OCI-LY3 (cell line): ENCODE results near the gene NME5.

ENCODE experiments used
- H2AFZ ChIP-seq: fragments of 200-600, 300-600 bp; shearing (Covaris generic); 2 replicates; pipeline ENCODE4 v1.6.0; 2014; ENCODE audit warnings: antibody characterized with exemption, low read depth, low read length
- H3K27ac ChIP-seq: fragments of 200-600, 300-600 bp; sonication (generic); 2 replicates; pipeline ENCODE4 v1.5.1; 2014; ENCODE audit warnings: mild to moderate bottlenecking, low read length, moderate library complexity, mixed read lengths
- H3K27me3 ChIP-seq: fragments of 200-600, 300-600 bp; sonication (generic); 2 replicates; pipeline ENCODE4 v1.6.1; 2014; ENCODE audit warnings: low read depth, low read length, mixed read lengths
- H3K36me3 ChIP-seq: fragments of 200-600, 300-600 bp; sonication (generic); replicated peaks from 2 replicates; pipeline ENCODE3; 2014; ENCODE audit warnings: low read depth, low read length, mixed read lengths
- H3K4me1 ChIP-seq: fragments of 300-600, 200-600 bp; sonication (generic); 2 replicates; pipeline ENCODE4 v1.6.1; 2014; ENCODE audit warnings: low read length, mixed read lengths
- H3K4me2 ChIP-seq: fragments of 200-600, 300-600 bp; sonication (generic); 2 replicates; pipeline ENCODE4 v1.6.1; 2014; ENCODE audit warnings: low read length, mixed read lengths
- H3K4me3 ChIP-seq: fragments of 300-600, 200-600 bp; sonication (generic); 2 replicates; pipeline ENCODE4 v1.5.1; 2014; ENCODE audit warnings: antibody characterized with exemption, mild to moderate bottlenecking, low read length, moderate library complexity
- H3K79me2 ChIP-seq: fragments of 300-600, 200-600 bp; shearing (Covaris generic); 2 replicates; pipeline ENCODE4 v1.6.1; 2014; ENCODE audit warnings: mild to moderate bottlenecking, low read length, mixed read lengths
- H3K9ac ChIP-seq: fragments of 300-600, 200-600 bp; shearing (Covaris generic); 2 replicates; pipeline ENCODE4 v1.6.0; 2014; ENCODE audit warnings: mild to moderate bottlenecking, low read length, moderate library complexity
- H3K9me3 ChIP-seq: fragments of 200-600, 300-600 bp; shearing (Covaris generic); 2 replicates; pipeline ENCODE4 v1.6.1; 2014; ENCODE audit warnings: low read length, mixed read lengths; ENCODE audit not compliant: insufficient read depth
- H4K20me1 ChIP-seq: fragments of 200-600, 300-600 bp; sonication (generic); 2 replicates; pipeline ENCODE4 v1.6.1; 2016; ENCODE audit warnings: low read length, mixed read lengths; ENCODE audit not compliant: insufficient read depth
- EZH2phosphoT487 ChIP-seq: fragments of 200-600 bp; shearing (Covaris generic); IDR thresholded peaks from 2 replicates; pipeline ENCODE4 v1.6.1; 2018; ENCODE audit warnings: antibody characterized with exemption, mixed run types, low read depth
- TF ChIP-seq, protein P1 (sequence below): fragments of 200-600, 300-600 bp; sonication (generic); IDR thresholded peaks from 2 replicates; pipeline ENCODE4 v1.5.1; 2014; ENCODE audit warnings: antibody characterized with exemption, low read length, low read depth

The NME5 gene

DNA sequence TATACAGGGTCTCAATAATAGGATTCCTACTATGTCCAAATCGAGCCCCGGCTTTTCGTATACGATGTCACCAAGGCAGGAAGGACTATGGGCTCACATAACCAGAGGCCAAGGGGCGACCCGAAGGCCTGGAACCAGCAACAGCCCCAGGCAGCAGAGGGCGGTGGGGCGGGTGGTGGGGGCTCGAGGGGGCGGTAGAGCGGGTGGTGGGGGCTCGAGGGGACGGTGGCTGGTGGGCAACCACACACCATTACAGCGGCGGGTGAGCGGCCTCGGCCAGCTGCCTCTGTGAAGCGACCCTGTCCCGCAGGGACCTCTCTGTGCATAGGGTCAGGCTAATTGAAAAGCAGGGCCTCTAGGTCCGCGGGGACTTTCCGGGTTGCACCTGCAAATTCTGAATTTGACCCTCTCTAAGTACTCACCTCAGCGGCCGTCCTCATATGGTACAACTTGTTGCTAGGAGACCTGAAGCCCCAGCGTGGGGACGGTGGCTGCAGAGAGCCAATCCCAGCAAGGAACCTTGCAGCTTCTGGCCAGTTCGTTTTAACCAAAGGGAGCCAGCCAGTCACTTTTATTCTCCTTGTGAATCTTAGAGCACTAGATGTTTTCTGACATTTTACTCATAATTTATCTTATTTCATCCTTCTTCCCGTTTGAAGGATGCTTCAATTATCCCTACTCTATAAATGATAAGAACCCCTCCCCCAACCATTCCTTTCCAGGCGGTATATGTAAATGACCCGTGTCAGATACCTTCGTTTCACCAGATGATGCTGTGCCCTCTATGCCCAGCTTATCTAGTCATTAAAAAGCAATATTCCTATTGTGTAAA lies at the start of gene NME5:
Gene NME5 (minus strand): TSS at position 480 of the 832 bp plus-strand sequence. CDS start 648 bp downstream, outside the sequence.
- Histone ChIP-seq H3K9ac (peak within 1 kb of the TSS; percentile 38; the same call in 1 of the 2 replicates), H3K4me2 (peak within 1 kb of the TSS; percentile 68), H3K4me1 (peaks cover 5% of the 10 kb centered on the region), H3K4me3 (peak within 1 kb of the TSS; percentile 81), H3K36me3 (no peaks in the 10 kb centered on the region), H3K9me3 (no peaks in the 10 kb centered on the region), H3K79me2 (no peaks in the 10 kb centered on the region), H3K27ac (no peak within 1 kb of the TSS), H3K27me3 (no peaks in the 10 kb centered on the region), H2AFZ (peak within 1 kb of the TSS; percentile 78), H4K20me1 (no peaks in the 10 kb centered on the region)
- TF ChIP-seq, protein P1, sequence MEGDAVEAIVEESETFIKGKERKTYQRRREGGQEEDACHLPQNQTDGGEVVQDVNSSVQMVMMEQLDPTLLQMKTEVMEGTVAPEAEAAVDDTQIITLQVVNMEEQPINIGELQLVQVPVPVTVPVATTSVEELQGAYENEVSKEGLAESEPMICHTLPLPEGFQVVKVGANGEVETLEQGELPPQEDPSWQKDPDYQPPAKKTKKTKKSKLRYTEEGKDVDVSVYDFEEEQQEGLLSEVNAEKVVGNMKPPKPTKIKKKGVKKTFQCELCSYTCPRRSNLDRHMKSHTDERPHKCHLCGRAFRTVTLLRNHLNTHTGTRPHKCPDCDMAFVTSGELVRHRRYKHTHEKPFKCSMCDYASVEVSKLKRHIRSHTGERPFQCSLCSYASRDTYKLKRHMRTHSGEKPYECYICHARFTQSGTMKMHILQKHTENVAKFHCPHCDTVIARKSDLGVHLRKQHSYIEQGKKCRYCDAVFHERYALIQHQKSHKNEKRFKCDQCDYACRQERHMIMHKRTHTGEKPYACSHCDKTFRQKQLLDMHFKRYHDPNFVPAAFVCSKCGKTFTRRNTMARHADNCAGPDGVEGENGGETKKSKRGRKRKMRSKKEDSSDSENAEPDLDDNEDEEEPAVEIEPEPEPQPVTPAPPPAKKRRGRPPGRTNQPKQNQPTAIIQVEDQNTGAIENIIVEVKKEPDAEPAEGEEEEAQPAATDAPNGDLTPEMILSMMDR: no peak
- no peak for TF ChIP-seq EZH2phosphoT487

GRCh38 chr5:138188626-138189025 lies 49.4 kb upstream of the NME5 start:
- Histone ChIP-seq H3K79me2 (no peaks in the 10 kb centered on the region), H3K4me3 (no peak overlapping the region), H2AFZ (no peak overlapping the region), H3K9me3 (no peaks in the 10 kb centered on the region), H3K36me3 (peaks cover 59% of the 10 kb centered on the region), H3K27ac (no peak overlapping the region), H4K20me1 (no peaks in the 10 kb centered on the region), H3K9ac (no peak overlapping the region), H3K4me2 (no peak overlapping the region), H3K4me1 (peaks cover 12% of the 10 kb centered on the region), H3K27me3 (no peaks in the 10 kb centered on the region)
- TF ChIP-seq, protein P1: no peak

DNA sequence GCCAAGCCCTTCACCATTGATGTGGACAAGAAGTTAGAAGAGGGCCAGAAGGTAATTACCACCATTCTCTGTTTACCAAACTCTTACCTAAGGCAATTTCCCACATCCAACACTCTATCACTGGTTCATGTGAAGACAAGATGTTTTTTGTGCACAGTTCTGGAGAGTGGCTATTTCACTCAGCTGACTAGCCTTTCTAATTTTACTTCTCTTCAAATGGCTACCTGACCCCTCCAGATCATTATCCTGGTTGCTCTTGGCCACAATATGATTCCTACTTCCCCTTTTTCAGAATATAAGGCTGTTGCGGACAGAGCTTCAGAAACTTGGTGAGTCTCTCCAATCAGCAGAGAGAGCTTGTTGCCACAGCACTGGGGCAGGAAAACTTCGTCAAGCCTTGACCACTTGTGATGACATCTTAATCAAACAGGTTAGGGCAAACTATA lies 46.8 kb upstream of the NME5 start:
- no peaks in the 10 kb centered on the region for H3K9me3 ChIP-seq
- H3K9ac ChIP-seq: no peak overlapping the region
- no peaks in the 10 kb centered on the region for H3K27me3 ChIP-seq
- peaks cover 5% of the 10 kb centered on the region for H3K79me2 ChIP-seq
- peaks cover 12% of the 10 kb centered on the region for H3K4me1 ChIP-seq
- H3K36me3 ChIP-seq: peaks cover 78% of the 10 kb centered on the region
- TF ChIP-seq, protein P1: no peak
- no peak for TF ChIP-seq EZH2phosphoT487
- H3K4me2 ChIP-seq: no peak overlapping the region
- H3K27ac ChIP-seq: peak overlapping the region; percentile 40
- H4K20me1 ChIP-seq: no peaks in the 10 kb centered on the region
- H2AFZ ChIP-seq: no peak overlapping the region
- no peak overlapping the region for H3K4me3 ChIP-seq

GRCh38 chr5:138182808-138183207 lies 43.6 kb upstream of the NME5 start:
- Histone ChIP-seq H3K9me3 (no peaks in the 10 kb centered on the region), H3K9ac (no peak overlapping the region), H3K27me3 (no peaks in the 10 kb centered on the region), H3K4me1 (peaks cover 12% of the 10 kb centered on the region), H3K36me3 (peaks cover 63% of the 10 kb centered on the region), H4K20me1 (no peaks in the 10 kb centered on the region), H2AFZ (no peak overlapping the region), H3K27ac (no peak overlapping the region), H3K79me2 (peaks cover 32% of the 10 kb centered on the region), H3K4me3 (no peak overlapping the region), H3K4me2 (no peak overlapping the region)
- TF ChIP-seq, protein P1: no peak
- no peak for TF ChIP-seq EZH2phosphoT487
